HG03045 (cell line): ENCODE data around the gene CTSD.

ENCODE experiments used
- ATAC-seq: cut with Tn5 transposase; IDR thresholded peaks from one replicate; pipeline ENCODE4 v1.9.1; 2021; ENCODE audit warnings: mild to moderate bottlenecking, moderate library complexity; ENCODE audit not compliant: unreplicated experiment

Gene CTSD

GRCh38 chr11:1756791-1757771 is 6.6 kb downstream of the CTSD start:
- no peak for ATAC-seq

GRCh38 chr11:1755692-1756561 is 7.8 kb downstream of the CTSD start:
- ATAC-seq, result no peak

- ATAC-seq, result no peak
These were observed 8.4 kb downstream of the CTSD start for GRCh38 chr11:1755344-1755691.

GRCh38 chr11:1754376-1755150 is 9.2 kb downstream of the CTSD start:
- ATAC-seq, result no peak

- no peak for ATAC-seq
These were observed 9.8 kb downstream of the CTSD start for GRCh38 chr11:1753929-1754305.

- no peak for ATAC-seq
These were observed 10.3 kb downstream of the CTSD start for GRCh38 chr11:1753229-1753928.

GRCh38 chr11:1752907-1753228 is 10.9 kb downstream of the CTSD start:
- ATAC-seq, result no peak

GRCh38 chr11:1751999-1752906 is 11.5 kb downstream of the CTSD start:
- no peak for ATAC-seq

GRCh38 chr11:1751531-1751921 is 12.2 kb downstream of the CTSD start:
- no peak for ATAC-seq

GRCh38 chr11:1750840-1751530 is 12.7 kb downstream of the CTSD start:
- ATAC-seq, result no peak

- no peak for ATAC-seq
These were observed 13.3 kb downstream of the CTSD start, which contains the start of gene IFITM10 for GRCh38 chr11:1750481-1750839. Gene IFITM10, minus strand, starts transcription at chr11:1750595. Its CDS starts 153 bp downstream, at chr11:1750442.

GRCh38 chr11:1749395-1750351 is 14.1 kb downstream of the CTSD start:
- no peak for ATAC-seq

GRCh38 chr11:1748636-1749394 is 14.9 kb downstream of the CTSD start:
- no peak for ATAC-seq

GRCh38 chr11:1747753-1748635 is 15.7 kb downstream of the CTSD start:
- ATAC-seq, result no peak

GRCh38 chr11:1746956-1747752 is 16.6 kb downstream of the CTSD start:
- no peak for ATAC-seq
